Fibroblast of pulmonary artery (primary cell): ENCODE results near the gene NR0B2.

Experiments
- DNase-seq: peaks from one replicate; pipeline ENCODE4 v3.0.0-alpha.2; 2010; ENCODE audit warnings: low read depth
- H3K4me3 ChIP-seq: replicated peaks from 2 replicates; pipeline ENCODE4 v1.5.1; 2011; ENCODE audit warnings: low read depth, mild to moderate bottlenecking, control low read depth, low read length, moderate library complexity
- CTCF ChIP-seq: IDR thresholded peaks from 2 replicates; pipeline ENCODE4 v1.5.1; 2011; ENCODE audit warnings: mild to moderate bottlenecking, control low read depth, low read length, inconsistent platforms; ENCODE audit errors: missing control alignments

The NR0B2 gene

GRCh38 chr1:26861889-26862378 lies 51.8 kb downstream of the NR0B2 start:
- no peak for DNase-seq
- TF ChIP-seq CTCF, result no peak
- no peak overlapping the region for H3K4me3 ChIP-seq
